HG02642 (cell line): ENCODE results near the gene DOC2A.
"Not testable (repeated sequence)": the region's sequence is repeated elsewhere in the genome, so short reads cannot be mapped to it uniquely, and the experiment has no call there.

Experiments used
- ATAC-seq: cut with Tn5 transposase; IDR thresholded peaks from one replicate; pipeline ENCODE4 v1.9.1; 2021; ENCODE audit warnings: mild to moderate bottlenecking; ENCODE audit not compliant: unreplicated experiment, poor library complexity

Gene DOC2A

DNA sequence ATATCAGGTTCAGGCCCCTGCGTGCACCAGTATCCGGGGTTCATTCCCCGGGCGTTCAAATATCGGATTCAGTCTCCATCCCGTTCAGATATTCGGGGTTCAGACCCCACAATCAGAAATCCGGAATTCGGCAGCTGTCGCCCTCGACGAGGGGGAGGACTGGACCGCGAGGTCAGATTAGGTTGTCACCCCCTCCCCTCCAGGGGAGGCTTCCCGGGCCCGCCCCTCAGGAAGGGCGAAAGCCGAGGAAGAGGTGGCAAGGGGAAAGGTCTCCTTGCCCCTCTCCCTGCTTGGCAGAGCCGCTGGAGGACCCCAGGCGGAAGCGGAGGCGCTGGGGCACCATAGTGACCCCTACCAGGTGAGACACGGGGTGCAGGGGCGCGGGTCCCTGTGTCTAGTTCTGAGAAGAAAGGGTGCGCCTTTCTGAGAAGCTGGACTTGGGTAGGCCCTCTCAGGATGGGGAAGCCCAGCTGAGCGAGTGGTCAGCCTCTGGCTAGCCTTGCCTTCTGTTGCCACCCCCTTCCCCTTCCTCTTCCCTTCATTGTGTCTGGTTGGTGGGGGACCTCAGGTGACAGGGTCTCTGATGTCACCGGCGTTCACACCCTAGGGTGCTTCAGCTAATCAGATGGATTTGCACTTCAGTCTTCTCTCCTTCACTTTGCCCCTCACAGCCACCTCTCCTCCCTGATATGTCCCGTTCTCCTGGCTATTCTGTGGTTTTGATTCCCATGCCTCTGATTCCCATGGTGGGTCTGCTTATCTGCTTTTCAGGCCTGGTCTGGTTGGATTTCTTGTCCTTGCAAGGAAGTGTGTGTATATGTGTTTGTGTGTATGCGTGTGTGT, 36.3 kb downstream of the DOC2A start:
- ATAC-seq = no peak

DNA sequence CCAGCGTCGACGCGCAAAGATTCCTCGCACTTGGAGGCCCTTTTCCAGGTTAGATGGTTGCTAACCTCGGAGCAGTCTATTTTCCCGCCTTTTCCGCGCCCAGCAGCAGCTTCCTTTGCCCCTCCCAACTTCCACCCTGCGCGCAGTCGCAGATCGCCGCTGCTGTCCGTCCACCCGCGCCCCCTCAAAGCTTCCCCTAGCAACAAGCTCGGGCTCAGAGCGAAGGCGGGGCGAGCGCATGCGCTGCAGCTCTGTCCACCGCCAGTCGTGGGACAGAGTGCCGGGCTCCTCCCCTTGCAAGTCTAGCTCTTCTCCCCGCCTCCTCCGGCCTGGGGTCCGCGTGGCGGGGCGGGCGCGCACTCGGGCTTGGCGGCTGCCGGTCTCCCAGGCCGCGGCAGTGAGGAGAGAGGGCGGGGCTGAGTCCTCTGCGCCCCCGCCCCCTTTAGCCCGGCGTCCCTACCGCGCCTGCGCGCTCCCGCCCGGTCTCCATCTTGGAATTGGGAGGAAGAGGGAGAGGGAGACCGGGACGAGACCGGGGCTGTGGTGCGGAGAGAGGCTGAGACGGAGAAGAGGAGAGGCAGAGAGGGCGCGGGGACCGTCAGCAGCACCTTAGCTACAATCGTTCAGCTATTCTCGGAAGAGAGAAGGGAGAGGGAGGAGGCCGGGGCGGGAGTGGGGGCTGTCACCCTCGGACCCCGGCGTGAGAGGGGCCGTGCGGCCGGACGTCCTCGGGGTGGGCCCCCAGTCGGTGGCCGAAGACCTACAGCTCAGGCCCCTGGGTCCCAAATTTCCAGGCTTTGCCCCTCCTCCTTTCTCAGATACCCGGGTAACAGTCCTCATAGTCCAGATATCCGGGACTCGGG, 37.2 kb downstream of the DOC2A start, which contains the start of gene TAOK2:
TSS of gene TAOK2 (plus strand) at position 485 of the 863 bp plus-strand sequence. CDS start 3,905 bp downstream, outside the sequence.
- peak; percentile 94 for ATAC-seq

DNA sequence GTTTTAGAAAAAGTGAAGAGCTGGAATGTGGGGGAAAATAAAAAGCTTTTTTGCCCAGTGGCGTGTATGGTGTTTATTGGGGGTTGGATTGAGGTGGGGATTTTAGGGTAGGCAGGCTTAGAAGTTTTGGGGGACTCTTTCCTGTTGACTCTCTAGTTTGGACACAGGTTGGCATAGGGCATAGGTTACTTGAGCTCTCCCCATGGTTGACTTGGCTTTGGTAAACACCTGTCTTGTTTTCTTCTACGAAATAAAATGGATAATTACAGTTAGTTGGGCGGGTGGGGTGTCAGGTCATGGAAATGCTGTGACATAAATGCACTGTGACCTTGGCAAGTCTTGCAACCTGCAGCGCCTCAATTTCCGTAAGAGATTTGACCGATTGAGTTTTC, 37.8 kb downstream of the DOC2A start:
- no peak for ATAC-seq

DNA sequence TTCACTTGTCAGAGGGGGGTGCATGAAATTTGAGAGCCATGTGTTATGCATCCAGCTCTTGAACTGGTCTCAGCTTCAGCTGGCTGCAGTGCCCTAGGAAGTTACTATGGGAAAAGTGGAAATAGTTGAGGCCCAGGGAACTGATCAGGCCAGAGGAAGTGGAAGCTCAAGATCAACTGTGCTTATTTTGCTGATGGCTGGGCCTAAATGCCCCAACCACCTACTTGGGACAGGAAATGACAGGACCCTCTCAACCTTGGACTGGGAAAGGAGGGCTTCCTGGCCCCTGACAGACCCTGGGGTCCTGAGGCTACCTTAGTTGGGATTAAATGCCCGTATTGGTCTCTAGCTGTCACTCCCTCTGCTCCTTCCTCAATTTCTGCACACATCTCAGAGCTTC, 38.3 kb downstream of the DOC2A start:
- ATAC-seq = no peak

DNA sequence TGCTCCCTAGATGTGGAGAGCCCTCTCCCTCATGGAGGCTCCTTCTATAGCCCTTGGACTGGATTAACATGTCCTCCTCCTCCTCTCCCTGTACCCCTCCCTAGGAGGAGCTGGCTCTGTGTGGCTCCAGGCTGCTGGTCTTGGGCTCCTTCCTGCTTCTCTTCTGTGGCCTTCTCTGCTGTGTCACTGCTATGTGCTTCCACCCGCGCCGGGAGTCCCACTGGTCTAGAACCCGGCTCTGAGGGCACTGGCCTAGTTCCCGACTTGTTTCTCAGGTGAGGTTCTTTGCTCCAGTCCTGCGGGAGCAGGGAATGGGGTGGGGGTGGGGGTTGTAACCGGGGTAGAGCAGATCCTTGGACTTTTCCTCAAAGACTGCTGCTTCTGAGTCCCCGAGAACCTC, 39.5 kb downstream of the DOC2A start:
- ATAC-seq = no peak

DNA sequence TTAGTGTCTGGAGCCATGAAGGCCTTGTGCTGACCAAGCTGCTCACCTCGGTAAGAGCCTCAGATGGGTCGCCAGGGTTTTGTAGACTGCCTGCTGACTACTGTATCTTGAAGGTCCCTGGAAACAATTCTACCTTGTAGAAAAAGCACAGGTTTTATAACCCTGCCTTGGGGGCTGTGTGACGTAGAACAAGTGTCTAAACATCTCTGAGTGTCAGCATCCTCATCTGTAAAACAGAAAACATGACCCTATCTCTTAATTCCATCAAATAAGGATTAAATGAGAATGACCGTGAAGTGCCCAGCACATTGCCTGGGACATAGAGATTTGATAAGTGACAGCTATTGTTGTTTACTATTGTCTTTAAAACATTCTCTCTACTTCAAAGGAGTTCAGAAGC, 42.6 kb downstream of the DOC2A start:
- no peak for ATAC-seq

DNA sequence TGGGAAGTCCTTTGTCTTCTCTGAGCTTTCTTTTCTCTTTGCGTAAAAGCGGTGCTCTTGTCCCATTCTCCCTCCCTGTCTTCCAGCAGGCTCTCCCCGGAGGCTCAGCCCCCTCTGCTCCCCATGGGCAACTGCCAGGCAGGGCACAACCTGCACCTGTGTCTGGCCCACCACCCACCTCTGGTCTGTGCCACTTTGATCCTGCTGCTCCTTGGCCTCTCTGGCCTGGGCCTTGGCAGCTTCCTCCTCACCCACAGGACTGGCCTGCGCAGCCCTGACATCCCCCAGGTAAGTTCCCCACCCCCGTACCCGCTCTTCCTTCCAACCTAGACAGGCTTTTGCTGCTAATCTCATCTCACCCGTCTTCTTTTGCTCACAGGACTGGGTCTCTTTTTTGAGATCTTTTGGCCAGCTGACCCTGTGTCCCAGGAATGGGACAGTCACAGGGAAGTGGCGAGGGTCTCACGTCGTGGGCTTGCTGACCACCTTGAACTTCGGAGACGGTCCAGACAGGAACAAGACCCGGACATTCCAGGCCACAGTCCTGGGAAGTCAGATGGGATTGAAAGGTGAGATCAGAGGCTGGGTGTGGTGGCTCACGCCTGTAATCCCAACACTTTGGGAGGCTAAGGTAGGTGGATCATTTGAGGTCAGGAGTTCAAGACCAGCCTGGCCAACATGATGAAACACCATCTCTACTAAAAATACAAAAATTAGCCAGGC, 47.6 kb downstream of the DOC2A start:
- ATAC-seq = no peak

DNA sequence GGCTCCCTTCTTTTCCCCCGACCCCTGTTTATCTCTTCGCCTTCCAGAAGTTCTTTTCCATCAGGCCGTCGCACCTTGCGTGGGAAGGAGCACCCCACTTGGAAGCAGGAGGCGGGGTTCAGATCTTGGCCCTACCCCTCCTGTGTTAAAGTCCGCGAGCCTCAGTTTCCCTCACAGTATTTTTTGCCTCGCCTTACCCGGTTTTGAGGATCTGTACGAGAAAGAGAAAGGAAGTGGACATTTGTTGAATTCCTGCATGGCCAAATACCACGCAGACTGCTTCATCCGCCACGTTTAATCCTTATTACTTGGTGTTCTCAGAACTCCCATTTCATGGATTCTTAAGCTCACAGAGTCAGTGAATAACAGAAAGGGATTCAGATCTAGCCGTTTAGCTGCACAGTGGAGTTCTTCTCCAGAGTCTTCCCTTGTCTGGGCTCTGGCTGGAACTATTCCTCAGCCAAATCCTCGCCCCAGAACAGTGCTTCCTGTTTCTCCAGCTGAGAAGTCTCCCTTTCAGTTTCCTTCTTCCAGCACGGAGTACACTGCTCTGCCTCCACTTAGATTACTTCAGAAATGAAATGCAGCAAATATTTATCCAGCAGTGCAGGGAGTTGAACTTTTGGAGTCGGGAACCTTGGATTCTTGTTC, 48.4 kb downstream of the DOC2A start:
- peak; percentile 4 for ATAC-seq

DNA sequence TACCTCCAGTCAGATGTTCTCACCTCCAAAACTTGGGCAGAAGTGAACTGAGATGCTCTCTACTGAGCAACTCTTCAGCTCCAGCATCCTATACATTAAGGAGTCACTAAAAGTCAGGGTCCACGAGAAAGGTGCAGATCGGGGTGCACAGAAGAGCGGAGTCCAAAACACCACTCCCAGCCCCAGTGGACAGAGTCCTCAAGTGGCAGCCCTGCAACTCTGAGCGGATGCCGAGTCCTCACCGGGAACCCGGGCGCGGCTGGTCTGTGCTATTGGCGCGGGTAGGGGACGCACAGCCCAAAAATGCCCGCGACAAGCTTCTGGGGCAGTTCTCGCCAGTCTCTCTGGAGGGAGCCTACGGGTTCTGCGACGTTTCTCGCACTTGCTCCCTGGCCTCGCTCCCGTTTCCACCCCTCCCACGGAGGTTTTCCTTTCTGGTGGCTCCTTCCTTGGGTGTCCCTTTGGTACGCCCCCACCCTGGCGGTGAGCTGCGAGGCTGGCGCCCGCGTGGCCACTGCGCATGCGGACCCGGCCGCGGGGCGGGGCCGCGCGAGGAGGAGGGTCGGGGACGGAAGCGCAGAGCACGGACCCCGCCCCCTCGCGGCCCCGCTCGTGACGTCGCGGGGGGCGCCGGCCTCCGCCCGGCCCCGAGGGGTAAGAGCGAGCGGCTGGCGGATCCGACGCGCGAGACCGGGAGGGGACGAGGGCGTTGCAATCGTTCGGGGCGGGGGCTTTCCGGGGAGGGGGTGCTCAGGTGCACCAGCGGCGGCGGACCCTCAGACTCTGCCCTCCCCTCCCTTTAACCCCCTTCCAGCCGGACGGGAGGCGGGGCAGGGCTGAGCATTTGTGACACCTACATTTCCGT, 49.1 kb downstream of the DOC2A start, which contains the start of gene TMEM219:
TSS of gene TMEM219 (plus strand) at position 601 of the 865 bp plus-strand sequence. CDS start 1,065 bp downstream, outside the sequence.
- ATAC-seq = peak; percentile 87

DNA sequence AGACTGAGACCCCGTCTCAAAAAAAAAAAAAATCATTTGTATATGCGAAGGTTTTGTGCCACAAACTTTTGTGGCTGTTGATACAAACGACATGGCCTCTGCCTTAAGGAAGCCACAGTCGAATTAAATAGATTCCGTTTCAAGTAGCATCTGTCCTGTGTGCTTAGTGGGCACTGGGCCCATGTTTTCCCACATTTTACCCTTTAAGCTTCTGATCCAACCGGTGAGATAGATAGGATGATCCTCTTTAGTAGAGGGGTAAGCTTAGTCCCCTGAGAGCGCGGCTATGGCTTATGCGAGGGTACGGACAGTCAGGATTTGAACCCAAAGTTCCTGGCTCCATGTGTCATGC, 49.7 kb downstream of the DOC2A start:
- ATAC-seq = no peak

DNA sequence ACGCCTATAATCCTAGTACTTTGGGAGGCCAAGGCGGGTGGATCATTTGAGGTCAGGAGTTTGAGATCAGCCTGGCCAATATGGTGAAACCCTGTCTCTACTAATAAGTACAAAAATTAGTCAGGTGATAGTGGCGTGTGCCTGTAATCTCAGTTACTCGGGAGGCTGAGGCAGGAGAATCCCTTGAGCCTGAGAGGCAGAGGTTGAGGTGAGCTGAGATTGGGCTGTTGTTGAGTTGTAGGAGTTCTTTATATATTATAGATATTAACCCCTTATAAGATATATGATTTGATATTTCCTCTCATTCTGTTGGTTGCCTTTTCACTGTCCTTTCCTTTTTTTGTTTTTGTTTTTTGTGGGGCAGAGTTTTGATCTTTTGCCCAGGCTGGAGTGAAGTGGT, 51.0 kb downstream of the DOC2A start:
- not testable (repeated sequence) for ATAC-seq

DNA sequence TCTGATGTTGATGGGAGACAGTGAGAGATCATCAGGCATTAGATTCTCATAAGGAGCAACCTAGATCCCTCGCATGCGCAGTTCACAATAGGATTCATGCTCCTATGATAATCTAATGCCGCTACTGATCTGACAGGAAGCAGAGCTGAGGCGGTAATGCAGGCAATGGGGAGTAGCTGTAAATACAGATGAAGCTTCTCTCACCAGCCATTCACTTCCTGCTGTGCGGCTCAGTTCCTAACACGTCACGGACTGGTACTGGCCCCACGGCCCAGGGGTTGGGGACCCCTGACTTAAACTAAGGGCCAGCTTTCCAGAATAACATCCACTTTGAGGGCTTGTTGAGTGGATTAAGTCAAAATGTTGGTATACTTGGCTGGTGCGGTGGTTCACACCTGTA, 51.5 kb downstream of the DOC2A start:
- no peak for ATAC-seq

DNA sequence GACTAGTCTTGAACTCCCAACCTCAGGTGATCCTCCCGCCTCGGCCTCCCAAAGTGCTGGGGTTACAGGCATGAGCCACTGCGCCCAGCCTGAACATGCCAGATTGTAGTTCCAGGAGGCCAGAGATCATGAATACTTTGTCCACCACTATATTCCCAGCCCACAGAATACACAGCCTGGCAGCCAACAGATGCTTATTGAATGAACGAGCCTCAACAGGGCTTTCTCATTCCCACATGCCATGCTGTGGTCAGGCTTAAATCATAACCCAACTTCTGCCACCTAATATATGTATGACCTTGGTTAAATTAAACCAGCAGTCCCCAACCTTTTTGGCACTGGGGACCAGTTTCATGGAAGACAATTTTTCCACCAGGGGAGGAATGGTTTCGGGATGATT, 52.1 kb downstream of the DOC2A start:
- ATAC-seq = no peak
